SKM-1 (cell line): ENCODE data around the gene PTGR3.

ENCODE experiments used
- DNase-seq: peaks from one replicate; lab custom pipeline; 2025; ENCODE audit not compliant: unreplicated experiment; lab: John Stamatoyannopoulos, UW

PTGR3 gene

GRCh38 chr18:75238100-75238499 is 29.2 kb upstream of the PTGR3 start:
- no peak for DNase-seq

GRCh38 chr18:75235896-75236295 is 27.0 kb upstream of the PTGR3 start:
- DNase-seq = no peak

DNA sequence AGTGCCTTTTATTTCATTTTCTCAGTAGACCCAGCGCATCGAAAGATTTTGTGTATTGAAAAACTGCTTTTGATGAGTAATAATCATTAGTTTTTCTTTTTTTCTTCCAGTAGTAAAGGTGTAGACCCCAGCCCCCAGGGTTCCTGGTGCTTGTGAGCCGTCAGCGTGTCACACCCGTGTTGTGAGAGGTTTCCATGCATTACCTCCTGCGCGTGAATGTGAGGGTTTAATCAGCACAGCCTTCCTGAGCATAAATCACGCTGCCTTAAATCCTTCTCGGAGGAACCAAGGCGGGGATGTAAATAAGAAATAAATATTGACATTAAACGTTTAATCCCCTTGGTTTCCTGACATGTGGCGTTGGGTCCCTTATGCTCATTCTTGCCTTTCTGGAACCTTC is 26.0 kb upstream of the PTGR3 start:
- DNase-seq = no peak

DNA sequence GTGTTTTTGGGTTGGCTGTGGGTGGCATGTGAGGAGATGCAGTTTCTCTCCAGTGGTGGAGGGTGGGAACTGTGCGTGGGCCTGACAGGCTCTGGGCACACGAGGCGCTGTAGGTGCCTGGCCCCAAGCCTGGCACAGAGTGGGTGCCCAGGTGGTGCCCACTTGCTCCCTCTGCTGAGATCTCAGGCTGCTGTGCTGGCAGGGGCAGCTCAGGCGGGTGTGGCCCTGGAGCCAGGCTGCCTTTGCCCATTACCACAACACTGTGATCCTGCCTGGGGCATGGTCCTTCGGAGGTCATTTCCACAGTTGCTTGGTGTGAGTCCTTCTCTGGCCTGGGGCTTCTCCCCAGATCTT is 22.1 kb upstream of the PTGR3 start:
- DNase-seq = no peak

- no peak for DNase-seq
These were observed 21.5 kb upstream of the PTGR3 start for GRCh38 chr18:75230163-75231052.

DNA sequence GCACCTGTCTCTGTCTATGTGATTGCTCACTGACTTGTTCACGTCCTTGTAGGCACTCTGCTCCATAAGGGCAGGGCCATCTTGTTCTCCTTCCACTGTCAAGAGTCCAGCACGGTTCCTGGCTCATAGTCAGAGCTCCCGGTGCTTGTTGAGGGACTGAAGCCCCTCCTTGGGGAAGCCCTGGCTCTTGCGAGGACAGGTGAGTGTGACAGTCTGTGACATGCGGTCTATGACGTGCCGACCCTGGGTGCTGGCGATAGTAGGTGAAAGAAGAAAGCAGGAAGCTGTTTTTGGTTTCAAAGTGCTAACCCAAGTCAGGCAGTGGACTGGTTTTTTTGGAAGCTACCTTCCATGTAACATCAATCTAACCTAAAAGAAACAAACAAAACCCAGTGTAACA is 20.5 kb upstream of the PTGR3 start:
- DNase-seq = no peak

GRCh38 chr18:75228967-75229366 is 20.0 kb upstream of the PTGR3 start:
- no peak for DNase-seq

DNA sequence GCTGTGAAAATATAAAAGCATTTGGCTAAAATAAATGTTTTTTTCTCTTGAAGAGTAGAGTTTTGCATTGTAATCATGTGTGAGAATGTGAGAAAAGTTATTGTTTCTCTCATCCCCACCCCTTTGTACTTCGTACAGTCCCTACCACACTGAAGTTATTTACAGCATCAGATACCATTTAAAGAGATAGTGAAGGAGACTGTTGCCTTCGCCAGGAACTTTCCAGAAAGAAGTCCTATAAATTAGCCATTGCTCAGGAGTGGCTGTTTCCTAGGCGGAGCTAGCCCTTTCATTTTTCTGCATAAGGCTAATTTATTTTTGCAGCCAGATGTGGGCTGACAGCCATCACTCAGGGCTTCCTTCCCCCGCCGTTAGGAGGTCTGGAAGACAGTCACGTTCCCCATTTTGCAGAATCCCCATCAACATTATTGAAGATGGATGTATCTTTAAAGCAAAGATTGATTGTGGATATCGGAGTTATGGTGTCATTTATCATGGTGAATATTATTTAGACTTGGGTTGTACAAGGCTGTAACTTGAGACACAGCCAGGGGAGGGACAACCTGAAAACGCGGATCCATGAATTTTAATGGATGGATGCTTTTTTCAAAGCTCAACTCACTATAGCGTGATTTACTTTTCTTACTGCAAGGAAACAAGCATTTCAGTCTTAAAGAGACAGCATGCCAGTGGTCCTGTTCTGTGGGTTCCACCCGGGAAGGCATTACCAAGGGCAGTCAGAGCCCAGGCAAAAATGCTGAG is 18.8 kb upstream of the PTGR3 start:
- DNase-seq = no peak

GRCh38 chr18:75226956-75227316 is 18.0 kb upstream of the PTGR3 start:
- DNase-seq = no peak

DNA sequence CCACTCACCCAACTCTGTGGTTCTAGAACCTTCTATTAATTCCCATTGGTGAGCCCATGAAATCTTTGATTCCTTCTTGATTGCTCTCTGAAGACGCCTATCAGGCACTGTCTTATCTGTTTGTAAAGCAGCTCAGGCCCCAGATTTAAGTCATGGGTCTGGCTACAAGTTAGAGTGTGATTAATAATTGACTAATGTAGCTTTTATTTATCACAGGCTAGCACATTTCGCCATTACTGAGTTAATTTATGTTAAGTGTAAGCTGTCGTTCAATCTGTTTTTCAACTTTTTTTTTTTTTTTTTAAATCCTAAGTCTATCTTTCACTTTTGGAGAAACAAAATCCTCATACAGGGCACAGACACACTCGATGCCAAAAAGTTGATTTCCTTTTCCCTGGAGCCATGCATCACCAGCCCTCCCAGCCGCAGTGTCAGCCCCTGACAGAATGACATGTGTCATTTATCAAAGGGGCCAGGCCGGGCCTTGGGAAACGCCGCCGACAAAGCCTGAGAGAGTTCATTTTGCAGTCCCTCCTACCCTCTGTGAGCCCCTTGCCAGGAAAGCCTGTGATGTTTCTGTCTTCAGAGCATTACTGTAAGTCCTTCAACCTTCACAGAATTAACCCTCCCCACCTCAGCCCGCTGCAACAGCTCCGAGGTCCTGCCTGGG is 17.5 kb upstream of the PTGR3 start:
- no peak for DNase-seq

DNA sequence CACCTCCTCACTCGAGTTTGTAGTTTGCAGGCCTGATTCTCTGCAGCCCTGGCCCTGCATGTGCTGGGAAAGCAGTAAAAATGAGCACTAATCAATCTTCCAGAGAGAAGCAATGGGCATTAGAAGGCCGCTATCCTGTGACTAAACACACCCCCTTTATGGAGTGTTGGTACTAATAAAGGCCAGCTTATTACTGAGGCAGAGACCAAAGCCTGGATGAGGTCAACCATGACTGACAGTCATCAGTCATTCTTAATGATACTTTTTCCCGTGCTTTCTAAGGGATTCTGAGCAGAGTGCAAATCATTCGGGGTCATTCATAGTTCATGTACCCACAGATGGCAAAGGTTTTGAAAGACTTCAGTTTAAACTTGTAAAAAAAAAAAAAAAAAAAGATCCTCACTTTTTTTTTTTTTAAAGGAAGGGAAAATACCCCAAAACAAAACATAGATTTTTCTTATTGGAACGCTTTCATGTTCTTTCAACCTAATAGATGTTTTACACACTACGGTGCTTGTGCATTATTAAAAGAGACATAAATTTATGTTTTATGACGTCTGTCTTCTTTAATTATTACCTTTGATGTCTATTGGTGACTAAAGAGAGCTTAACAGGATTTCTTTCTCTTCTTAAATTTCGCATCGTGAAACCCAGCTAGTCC is 14.9 kb upstream of the PTGR3 start:
- no peak for DNase-seq

DNA sequence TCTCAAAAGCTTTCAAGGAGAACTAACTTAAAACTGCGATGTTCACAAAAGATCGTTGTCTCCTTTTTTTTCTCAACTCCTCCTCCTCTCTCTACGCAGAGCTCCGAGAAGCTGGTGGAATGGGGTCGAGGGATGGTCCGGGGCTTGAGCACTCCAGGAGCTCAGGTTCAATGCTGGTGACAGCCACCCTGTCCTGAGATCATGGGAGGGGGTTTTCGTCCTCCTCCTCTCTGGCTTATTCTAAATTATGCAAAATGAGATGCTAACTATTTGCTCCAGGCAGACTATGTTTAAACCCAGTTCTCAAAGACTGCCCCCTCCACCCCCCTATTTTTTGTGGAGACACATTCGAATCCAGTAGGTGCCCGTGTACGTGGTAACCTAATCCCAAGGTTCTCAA is 13.5 kb upstream of the PTGR3 start:
- no peak for DNase-seq

- DNase-seq = no peak
These were observed 13.0 kb upstream of the PTGR3 start for GRCh38 chr18:75221897-75222296.

DNA sequence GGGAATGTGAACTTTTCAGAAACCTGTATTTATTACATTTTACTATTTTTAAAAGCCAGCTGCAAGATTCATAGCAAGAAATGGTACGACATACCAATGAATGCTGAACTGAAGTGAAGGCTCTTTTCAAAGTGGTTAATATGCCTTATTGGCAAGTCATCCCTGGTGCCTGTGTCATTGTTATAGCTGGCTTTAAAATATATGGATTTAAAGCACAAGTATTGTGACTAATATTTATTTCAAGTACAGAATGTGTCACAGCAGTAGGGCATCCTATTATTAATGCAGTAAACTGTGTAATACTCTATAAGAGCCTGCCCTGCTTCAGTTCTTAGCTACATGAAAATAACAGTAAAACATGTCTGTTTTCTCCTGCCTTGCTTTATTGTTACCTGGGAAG is 12.5 kb upstream of the PTGR3 start:
- DNase-seq = no peak

DNA sequence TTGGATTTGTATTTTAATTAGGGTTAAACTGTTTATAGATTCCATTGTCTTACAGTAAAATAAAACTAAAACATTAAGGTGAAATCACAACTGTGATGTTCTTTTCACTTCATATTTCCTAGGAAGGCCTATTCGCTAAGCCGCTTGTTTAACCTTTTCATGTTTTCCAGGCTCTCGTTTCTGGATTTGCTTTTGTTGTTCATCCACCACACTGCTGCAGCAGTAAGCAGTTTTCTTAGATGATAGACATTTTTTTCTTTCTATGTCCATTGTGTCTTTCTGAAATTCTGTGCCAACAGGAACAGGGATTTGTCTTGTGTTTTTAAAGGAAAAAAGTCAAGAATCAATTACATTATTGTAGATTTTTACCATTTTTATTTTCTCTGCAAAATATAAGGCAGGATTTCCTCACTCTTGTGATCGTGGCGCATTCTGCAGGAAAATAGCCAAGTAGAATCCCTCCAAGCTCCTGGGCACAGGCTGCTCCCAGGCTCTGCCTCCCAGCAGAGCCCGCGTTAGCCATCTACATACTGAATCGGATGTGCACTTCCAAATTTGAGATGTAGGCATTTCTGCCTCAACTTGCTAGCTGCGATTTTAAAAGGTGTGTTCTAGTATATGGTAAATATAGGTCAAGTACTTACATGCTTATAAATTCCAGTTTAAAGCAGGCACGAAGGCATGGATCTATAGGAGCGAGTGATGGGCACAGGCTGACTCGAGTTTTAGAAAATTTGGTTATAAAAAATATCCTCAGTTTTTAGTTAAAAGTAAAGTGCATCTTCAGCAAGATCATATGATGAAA is 11.8 kb upstream of the PTGR3 start:
- no peak for DNase-seq

DNA sequence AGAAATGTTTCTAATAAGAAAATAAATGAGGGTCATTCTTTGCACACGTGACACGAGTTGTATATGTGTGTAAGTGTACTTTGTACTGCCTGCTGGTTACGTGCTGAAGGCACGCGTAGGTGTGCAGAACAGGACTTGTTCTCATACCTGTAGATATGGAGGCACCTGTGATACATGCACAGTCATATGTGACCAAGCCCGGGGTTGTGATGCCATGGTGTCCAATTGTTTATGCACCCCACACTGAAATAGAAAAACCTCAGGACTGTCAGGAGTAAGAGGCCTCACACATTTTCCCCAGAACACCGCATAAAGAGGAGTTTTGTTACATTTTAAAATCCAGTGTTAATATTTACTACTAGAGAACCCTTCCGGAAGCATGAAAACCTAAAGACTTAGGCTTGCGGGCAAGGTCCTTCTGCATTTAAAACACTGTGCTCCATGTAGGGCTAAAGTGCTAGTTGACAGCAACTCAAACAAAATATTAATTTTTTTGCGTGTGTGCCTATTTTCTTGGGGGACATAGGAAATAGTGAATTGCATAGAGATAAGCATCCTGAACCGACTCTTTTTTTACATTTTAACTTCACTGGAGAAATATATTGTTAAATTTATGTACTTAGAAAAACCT is 10.9 kb upstream of the PTGR3 start:
- DNase-seq = no peak

DNA sequence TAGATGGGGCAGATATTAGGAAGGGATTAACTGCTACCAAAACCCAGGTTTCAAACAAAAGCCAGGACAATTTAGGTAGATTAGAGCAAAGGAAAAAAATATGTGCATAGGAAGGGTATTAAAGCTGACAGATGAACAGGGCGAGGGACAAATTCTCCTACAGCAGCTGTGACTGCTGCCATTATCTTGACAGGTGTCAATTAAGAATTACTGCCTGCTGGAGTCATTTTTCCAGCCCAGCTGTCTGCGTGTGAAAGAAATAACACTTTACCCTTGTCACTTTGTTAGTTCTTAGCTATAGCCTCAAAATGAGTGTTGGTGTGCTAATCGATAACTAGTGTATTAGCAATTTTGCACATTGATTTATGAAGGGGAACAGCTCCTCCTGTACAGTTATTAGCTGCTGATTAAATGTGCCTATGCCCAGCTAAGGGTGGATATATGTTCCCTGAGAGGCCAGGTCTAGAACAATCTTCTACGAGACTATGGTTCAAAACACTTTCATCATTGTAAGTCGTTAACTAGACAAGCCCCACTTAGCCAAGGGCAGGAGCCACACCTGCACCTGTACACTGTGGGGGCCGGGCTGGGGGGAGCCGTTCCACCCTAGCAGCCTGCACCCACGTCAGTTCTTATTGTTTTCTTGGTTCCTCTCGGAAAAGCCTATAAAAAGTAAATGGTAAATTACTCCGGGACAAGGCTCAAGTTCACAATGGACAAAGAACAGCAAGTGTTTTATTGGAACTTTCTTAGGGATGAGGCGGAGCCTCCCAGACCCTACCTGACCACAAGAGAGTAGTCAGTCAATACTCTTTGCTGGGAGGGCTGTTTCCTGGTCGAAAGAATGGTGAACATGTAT is 9.4 kb upstream of the PTGR3 start:
- no peak for DNase-seq

- DNase-seq = no peak
These were observed 8.2 kb upstream of the PTGR3 start for GRCh38 chr18:75216911-75217689.
